ENCODE results near the gene ZBTB2. TPM values are rescaled to one million over a fixed set of nuclear protein-coding genes. Genes with fewer than 3 reads are reported as not detected.
"Not testable (repeated sequence)": the region's sequence is repeated elsewhere in the genome, so short reads cannot be mapped to it uniquely, and the experiment has no call there.

The ZBTB2 gene
- total and polyA plus RNA-seq, 2 of the 4 experiments (the other 2 are of a cell fraction): 11.8 to 17.7 TPM

DNA sequence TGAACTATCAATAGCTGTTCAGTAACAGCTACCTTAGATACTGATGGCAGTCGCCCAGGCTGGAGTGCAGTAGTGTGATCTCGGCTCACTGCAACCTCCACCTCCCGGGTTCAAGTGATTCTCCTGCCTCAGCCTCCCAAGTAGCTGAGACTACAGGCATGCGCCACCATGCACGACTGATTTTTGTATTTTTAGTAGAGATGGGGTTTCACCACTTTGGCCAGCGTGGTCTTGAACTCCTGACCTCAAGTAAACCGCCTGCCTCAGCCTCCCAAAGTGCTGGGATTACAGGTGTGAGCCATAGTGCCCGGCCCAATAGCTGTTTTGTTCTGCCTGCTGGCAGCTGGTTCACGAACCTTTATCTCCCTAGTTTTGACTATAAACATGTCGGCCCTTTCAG lies 48.6 kb downstream of the ZBTB2 start:
- H2BK15ac ChIP-seq (ENCODE audit: low read depth, low read length); H3K23ac ChIP-seq (ENCODE audit: low read depth, low read length); H2BK120ac ChIP-seq (ENCODE audit: low read depth, low read length); H3K18ac ChIP-seq (ENCODE audit: low read depth, low read length); DNase-seq; intact Hi-C loops (cut with micrococcal nuclease); H3K4me1 ChIP-seq (ENCODE audit: control insufficient read depth, insufficient read depth, low read length); H3K27me3 ChIP-seq (ENCODE audit: control insufficient read depth, insufficient read depth, low read length); H3K4me3 ChIP-seq (ENCODE audit: insufficient read depth, low read depth, low read length); H3K9me3 ChIP-seq (ENCODE audit: control insufficient read depth, insufficient read depth, low read length); H2AK9ac ChIP-seq (replicated peaks; ENCODE audit: low read depth, low read length, poor library complexity); H4K91ac ChIP-seq (ENCODE audit: insufficient read depth, low read depth, low read length); H3K9me1 ChIP-seq (ENCODE audit: insufficient read depth, low read length); H2AFZ ChIP-seq (replicated peaks; ENCODE audit: low read length, poor library complexity); H2BK5ac ChIP-seq (ENCODE audit: low read depth, low read length, poor library complexity, severe bottlenecking); H3K4me2 ChIP-seq (ENCODE audit: low read depth, low read length); H3K14ac ChIP-seq (replicated peaks; ENCODE audit: low read depth, low read length); H3K4ac ChIP-seq (ENCODE audit: low read depth, low read length); H3K36me3 ChIP-seq (ENCODE audit: control insufficient read depth, insufficient read depth, low read length); H3K27ac ChIP-seq (ENCODE audit: insufficient read depth, low read length); H3K56ac ChIP-seq (ENCODE audit: extremely low read depth, insufficient read depth, low read length); ATAC-seq (ENCODE audit: low read depth); dilution Hi-C loops (cut with HindIII; ENCODE audit: low sequenced_read_pairs, unreplicated experiment); H4K8ac ChIP-seq (ENCODE audit: low read depth in 2 of 2, low read length in 2 of 2); H4K20me1 ChIP-seq (ENCODE audit: insufficient read depth, low read length); H2BK20ac ChIP-seq (ENCODE audit: low read depth, low read length); H2AK5ac ChIP-seq (ENCODE audit: low read depth, low read length); H3K9ac ChIP-seq (ENCODE audit: low read depth, low read length); BruUV-seq (replicated peaks); POLR2A ChIA-PET (ENCODE audit: unreplicated experiment); H4K5ac ChIP-seq (ENCODE audit: low read depth, low read length): not testable (repeated sequence)
- CTCF ChIA-PET: interaction anchor here (1.8 kb wide), 1 partner anchor 18 kb away, joined by 5 read pairs; no protein-coding TSS in a partner anchor
- WGBS, 2 experiments (ENCODE audit: extremely low coverage in 2 of 2, insufficient read length in 1 of 2): 100% methylated on average over 4 of the region's 10 CpGs; no CpG with 5 or more reads in 1 of the 2 experiments
- in situ Hi-C loops (cut with MboI; ENCODE audit: low sequenced_read_pairs): loop anchor here (25.0 kb wide), 1 partner anchor 930 kb away; no protein-coding TSS in a partner anchor
- peaks cover 14 to 26% of the 10 kb centered on the region in 2 experiments for H3K79me1 ChIP-seq (ENCODE audit: low read depth in 1 of 2, low read length in 2 of 2)

All from IMR-90 (cell line).